Trophoblast cell (in vitro differentiated cells and primary cell): Measurements from ENCODE around the gene NFKBIE.

Source experiments
- DNase-seq, 2 donors: peaks; one replicate each; pipeline ENCODE4 v3.0.0-alpha.2; 2016
- H2AFZ ChIP-seq: 2 replicates; pipeline ENCODE4 v1.6.1; 2013; ENCODE audit warnings: low read length, moderate library complexity, mild to moderate bottlenecking; ENCODE audit not compliant: insufficient read depth, poor library complexity
- H2AK5ac ChIP-seq: 2 replicates; pipeline ENCODE4 v1.6.1; 2013; ENCODE audit warnings: mild to moderate bottlenecking, low read length
- H2BK120ac ChIP-seq: 2 replicates; pipeline ENCODE4 v1.6.1; 2013; ENCODE audit warnings: low read length, mild to moderate bottlenecking, moderate library complexity; ENCODE audit not compliant: insufficient read depth, poor library complexity
- H2BK12ac ChIP-seq: 2 replicates; pipeline ENCODE4 v1.6.1; 2013; ENCODE audit warnings: mild to moderate bottlenecking, low read length, moderate library complexity
- H2BK5ac ChIP-seq: 2 replicates; pipeline ENCODE4 v1.6.1; 2013; ENCODE audit warnings: low read length, low read depth, moderate library complexity, mild to moderate bottlenecking; ENCODE audit not compliant: poor library complexity
- H3K14ac ChIP-seq: 2 replicates; pipeline ENCODE4 v1.6.1; 2013; ENCODE audit warnings: mild to moderate bottlenecking, low read length
- H3K18ac ChIP-seq: 2 replicates; pipeline ENCODE4 v1.6.1; 2013; ENCODE audit warnings: mild to moderate bottlenecking, low read length
- H3K23ac ChIP-seq: 2 replicates; pipeline ENCODE4 v1.6.1; 2013; ENCODE audit warnings: low read length
- H3K27ac ChIP-seq: 2 replicates; pipeline ENCODE4 v1.5.1; 2013; ENCODE audit warnings: low read depth, mild to moderate bottlenecking, inconsistent platforms, low read length, moderate library complexity
- H3K27me3 ChIP-seq: 2 replicates; pipeline ENCODE4 v1.6.1; 2013; ENCODE audit warnings: inconsistent platforms, mild to moderate bottlenecking, low read length, moderate library complexity; ENCODE audit not compliant: insufficient read depth
- H3K36me3 ChIP-seq, 2 experiments: 1 replicate in 1 of 2; 2 replicates in 1 of 2; pipeline ENCODE4 v1.6.1; 2013; ENCODE audit warnings: low read length in 2 of 2, mild to moderate bottlenecking in 2 of 2, moderate library complexity in 1 of 2; ENCODE audit not compliant: insufficient read depth in 2 of 2, control insufficient read depth in 1 of 2
- H3K4ac ChIP-seq: 2 replicates; pipeline ENCODE4 v1.6.1; 2013; ENCODE audit warnings: low read depth, mild to moderate bottlenecking, low read length, moderate library complexity
- H3K4me1 ChIP-seq, 2 experiments: 1 replicate in 1 of 2; 2 replicates in 1 of 2; pipeline ENCODE4 v1.6.1; 2013; ENCODE audit warnings: low read length in 2 of 2, mild to moderate bottlenecking in 2 of 2, moderate library complexity in 1 of 2; ENCODE audit not compliant: insufficient read depth in 2 of 2, control insufficient read depth in 1 of 2
- H3K4me2 ChIP-seq: 2 replicates; pipeline ENCODE4 v1.6.1; 2013; ENCODE audit warnings: inconsistent platforms, mild to moderate bottlenecking, low read length, moderate library complexity
- H3K4me3 ChIP-seq: 2 replicates; pipeline ENCODE4 v1.5.1; 2013; ENCODE audit warnings: mild to moderate bottlenecking, low read depth, low read length, inconsistent platforms
- H3K79me1 ChIP-seq: one replicate; pipeline ENCODE4 v1.6.1; 2013; ENCODE audit warnings: low read length
- H3K79me2 ChIP-seq: 2 replicates; pipeline ENCODE4 v1.6.1; 2013; ENCODE audit warnings: low read length, mild to moderate bottlenecking; ENCODE audit not compliant: control insufficient read depth, insufficient read depth, poor library complexity
- H3K9ac ChIP-seq: 2 replicates; pipeline ENCODE4 v1.6.1; 2013; ENCODE audit warnings: mild to moderate bottlenecking, low read length
- H3K9me3 ChIP-seq: 2 replicates; pipeline ENCODE4 v1.6.1; 2013; ENCODE audit warnings: low read depth, mild to moderate bottlenecking, control low read depth, inconsistent platforms, low read length; ENCODE audit not compliant: insufficient read depth
- H4K12ac ChIP-seq: 2 replicates; pipeline ENCODE4 v1.6.1; 2013; ENCODE audit warnings: low read depth, mild to moderate bottlenecking, low read length, moderate library complexity
- H4K8ac ChIP-seq: 2 replicates; pipeline ENCODE4 v1.6.1; 2013; ENCODE audit warnings: low read depth, mild to moderate bottlenecking, low read length, moderate library complexity
- H4K91ac ChIP-seq: one replicate; pipeline ENCODE4 v1.6.1; 2013; ENCODE audit warnings: low read depth, mild to moderate bottlenecking, low read length, moderate library complexity
- WGBS: extraction: QIAGEN DNeasy Blood & Tissue Kit; methylation state at CpG from one replicate; pipeline ENCODE4 v1.1.7; 2013; ENCODE audit warnings: missing lambda C conversion rate; ENCODE audit not compliant: insufficient read length, insufficient coverage; ENCODE audit errors: extremely low coverage; 5-methylcytosine and 5-hydroxymethylcytosine counted together

The NFKBIE gene

DNA sequence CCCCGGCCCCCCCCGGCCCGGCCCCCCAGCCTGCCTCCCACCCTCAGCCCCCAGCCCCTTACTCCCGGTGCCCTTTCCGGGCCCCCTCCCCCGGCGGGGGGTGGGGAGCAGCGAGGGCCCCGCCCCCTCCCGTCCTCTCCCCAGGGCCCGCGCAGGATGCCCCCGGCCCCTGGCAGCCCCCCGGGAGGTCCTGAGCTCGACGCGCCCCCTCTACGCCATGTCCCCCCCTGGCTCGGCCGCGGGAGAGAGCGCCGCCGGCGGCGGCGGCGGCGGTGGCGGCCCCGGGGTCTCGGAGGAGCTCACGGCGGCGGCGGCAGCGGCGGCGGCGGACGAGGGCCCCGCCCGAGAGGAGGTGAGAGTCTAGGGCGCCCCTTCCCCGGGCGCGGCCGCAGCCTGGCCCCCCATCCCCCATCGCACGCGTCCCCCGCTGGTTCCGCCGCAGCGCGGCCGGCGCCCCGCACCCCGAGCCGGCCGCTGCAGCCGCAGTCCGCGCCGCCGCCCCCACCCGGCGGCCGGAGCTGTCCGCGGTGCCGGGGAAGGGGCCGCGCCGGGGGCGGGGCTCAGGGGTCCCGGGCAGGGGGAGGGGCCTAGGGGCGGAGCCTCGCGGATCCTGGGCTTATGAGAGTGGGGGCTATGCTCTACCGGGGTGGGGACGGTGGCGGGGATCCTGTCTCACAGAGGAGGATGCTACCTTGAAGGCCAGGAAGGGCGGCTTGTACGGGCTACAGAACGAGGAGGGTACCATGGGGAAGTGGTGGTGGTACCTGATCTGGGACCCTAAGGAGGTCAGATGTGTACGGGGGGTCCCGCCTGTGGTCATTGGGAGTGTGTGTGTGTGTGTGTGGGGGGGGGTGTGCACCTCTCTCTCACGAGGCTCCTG lies 5.4 kb upstream of the NFKBIE start:
- no peaks in the 10 kb centered on the region for H3K79me2 ChIP-seq
- no peak for DNase-seq
- no peaks in the 10 kb centered on the region for H3K79me1 ChIP-seq
- no peak overlapping the region for H3K27ac ChIP-seq
- H3K4me3 ChIP-seq, result peak overlapping the region; percentile 58
- H3K9ac ChIP-seq, result no peak overlapping the region
- no peaks in the 10 kb centered on the region for H3K9me3 ChIP-seq
- H3K18ac ChIP-seq, result no peak overlapping the region
- H3K4ac ChIP-seq, result no peak overlapping the region
- no peak overlapping the region for H4K12ac ChIP-seq
- H3K36me3 ChIP-seq, result no peaks in the 10 kb centered on the region
- no peaks in the 10 kb centered on the region for H3K4me1 ChIP-seq
- H2BK12ac ChIP-seq, result no peak overlapping the region
- H4K8ac ChIP-seq, result no peak overlapping the region
- H3K27me3 ChIP-seq, result peaks cover 29% of the 10 kb centered on the region
- no peak overlapping the region for H2BK120ac ChIP-seq
- H4K91ac ChIP-seq, result no peak overlapping the region
- H3K14ac ChIP-seq, result no peak overlapping the region
- no peak overlapping the region for H2BK5ac ChIP-seq
- WGBS, result no CpG with 5 or more reads among the region's 90 CpGs
- H3K4me2 ChIP-seq, result peak overlapping the region; percentile 76
- no peak overlapping the region for H2AFZ ChIP-seq
- H2AK5ac ChIP-seq, result no peak overlapping the region
- no peak overlapping the region for H3K23ac ChIP-seq

DNA sequence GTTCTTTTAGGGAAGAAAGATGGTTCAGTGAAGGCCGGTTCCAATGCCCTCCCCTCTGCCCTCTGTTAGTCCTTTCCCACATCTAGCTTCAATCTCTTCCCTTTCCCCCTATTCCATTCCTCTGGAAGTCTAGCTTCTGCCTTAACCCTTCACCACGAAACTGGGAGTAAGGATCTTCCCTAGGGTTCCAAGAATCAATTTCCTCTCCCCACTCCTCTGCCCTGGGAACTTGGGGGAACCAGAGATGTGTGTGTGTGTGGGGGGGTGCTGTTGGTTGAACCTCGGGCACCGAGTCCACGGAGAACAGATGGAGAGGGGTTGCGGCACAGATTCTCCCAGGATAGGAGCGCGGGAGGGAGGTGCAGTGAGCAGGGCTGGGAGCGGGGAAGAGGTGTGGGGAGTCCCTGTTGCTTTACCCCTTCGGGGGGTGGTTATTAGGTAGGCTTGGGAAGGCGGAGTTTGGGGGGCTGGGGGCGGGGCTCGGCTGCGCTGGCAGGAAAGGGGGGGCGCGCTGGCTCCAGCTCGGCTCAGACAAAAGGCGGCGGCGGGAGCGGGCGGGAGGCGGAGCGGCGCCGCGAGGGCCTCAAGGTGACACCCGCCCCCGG lies 4.7 kb upstream of the NFKBIE start, which contains the start of gene TMEM151B:
TMEM151B (plus strand) TSS at position 530 of the 605 bp plus-strand sequence. CDS start 293 bp downstream, outside the sequence.
- Histone ChIP-seq H3K23ac (no peak within 1 kb of the TSS), H3K27ac (no peak within 1 kb of the TSS), H2AFZ (no peak within 1 kb of the TSS), H3K4me2 (peak within 1 kb of the TSS; percentile 76), H3K9me3 (no peaks in the 10 kb centered on the region), H2AK5ac (no peak within 1 kb of the TSS), H2BK5ac (no peak within 1 kb of the TSS), H4K12ac (no peak within 1 kb of the TSS), H4K8ac (no peak within 1 kb of the TSS), H2BK12ac (no peak within 1 kb of the TSS), H3K79me2 (peaks cover 1% of the 10 kb centered on the region), H3K4ac (no peak within 1 kb of the TSS), H3K79me1 (peaks cover 3% of the 10 kb centered on the region), H2BK120ac (no peak within 1 kb of the TSS), H3K14ac (no peak within 1 kb of the TSS), H3K27me3 (peaks cover 29% of the 10 kb centered on the region), H3K9ac (no peak within 1 kb of the TSS), H3K4me3 (peak within 1 kb of the TSS; percentile 58), H3K4me1 (no peaks in the 10 kb centered on the region), H3K36me3 (no peaks in the 10 kb centered on the region), H3K18ac (no peak within 1 kb of the TSS), H4K91ac (no peak within 1 kb of the TSS)
- DNase-seq, result no peak
- no CpG with 5 or more reads among the region's 29 CpGs for WGBS

DNA sequence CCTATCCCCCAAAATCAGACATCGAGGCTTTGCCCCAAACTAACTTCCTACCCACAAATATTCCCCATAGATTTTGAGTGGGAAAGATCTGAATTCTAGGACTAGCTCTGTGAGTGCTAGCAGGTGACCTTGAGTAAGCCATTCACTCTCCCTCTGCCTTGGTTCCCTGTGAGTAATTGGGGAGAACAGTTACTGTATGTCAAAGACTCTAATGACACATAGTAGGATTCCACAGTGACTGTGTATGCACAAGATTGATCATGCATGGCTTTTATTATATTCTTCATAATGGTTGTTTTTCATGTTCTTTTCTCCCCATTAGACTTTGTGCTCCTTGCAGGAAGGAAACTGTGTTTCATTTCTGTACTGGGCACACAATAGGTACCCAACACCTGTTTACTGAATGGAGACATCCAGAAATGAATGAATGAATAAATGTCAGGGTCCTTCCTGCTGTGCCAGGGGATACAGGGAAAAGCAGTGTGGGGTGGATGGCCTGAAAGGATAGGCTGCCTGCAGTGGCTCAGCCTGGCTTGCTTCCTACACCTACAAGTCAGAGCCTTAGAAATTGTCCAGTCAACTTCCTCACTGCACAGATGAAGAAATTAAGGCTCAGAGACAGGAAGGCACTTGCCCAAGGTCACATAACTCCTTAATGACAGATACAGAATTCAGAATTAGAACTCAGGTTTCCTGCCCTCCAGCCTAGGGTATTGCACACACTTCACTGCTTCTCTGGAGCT lies 4.0 kb upstream of the NFKBIE start:
- no peak overlapping the region for H4K8ac ChIP-seq
- no peaks in the 10 kb centered on the region for H3K9me3 ChIP-seq
- H3K9ac ChIP-seq, result no peak overlapping the region
- H3K14ac ChIP-seq, result no peak overlapping the region
- no peak overlapping the region for H2BK12ac ChIP-seq
- no CpG with 5 or more reads among the region's 1 CpG for WGBS
- H3K18ac ChIP-seq, result no peak overlapping the region
- H3K4ac ChIP-seq, result no peak overlapping the region
- DNase-seq, result no peak
- H3K79me1 ChIP-seq, result peaks cover 4% of the 10 kb centered on the region
- H3K79me2 ChIP-seq, result peaks cover 3% of the 10 kb centered on the region
- no peak overlapping the region for H3K4me2 ChIP-seq
- H3K36me3 ChIP-seq, result no peaks in the 10 kb centered on the region
- no peak overlapping the region for H3K4me3 ChIP-seq
- no peak overlapping the region for H3K27ac ChIP-seq
- no peak overlapping the region for H2BK120ac ChIP-seq
- peaks cover 29% of the 10 kb centered on the region for H3K27me3 ChIP-seq
- no peak overlapping the region for H2AFZ ChIP-seq
- H2BK5ac ChIP-seq, result no peak overlapping the region
- H4K12ac ChIP-seq, result no peak overlapping the region
- no peak overlapping the region for H4K91ac ChIP-seq
- no peak overlapping the region for H2AK5ac ChIP-seq
- H3K4me1 ChIP-seq, result peaks cover 5 to 6% of the 10 kb centered on the region in 2 experiments
- H3K23ac ChIP-seq, result no peak overlapping the region

DNA sequence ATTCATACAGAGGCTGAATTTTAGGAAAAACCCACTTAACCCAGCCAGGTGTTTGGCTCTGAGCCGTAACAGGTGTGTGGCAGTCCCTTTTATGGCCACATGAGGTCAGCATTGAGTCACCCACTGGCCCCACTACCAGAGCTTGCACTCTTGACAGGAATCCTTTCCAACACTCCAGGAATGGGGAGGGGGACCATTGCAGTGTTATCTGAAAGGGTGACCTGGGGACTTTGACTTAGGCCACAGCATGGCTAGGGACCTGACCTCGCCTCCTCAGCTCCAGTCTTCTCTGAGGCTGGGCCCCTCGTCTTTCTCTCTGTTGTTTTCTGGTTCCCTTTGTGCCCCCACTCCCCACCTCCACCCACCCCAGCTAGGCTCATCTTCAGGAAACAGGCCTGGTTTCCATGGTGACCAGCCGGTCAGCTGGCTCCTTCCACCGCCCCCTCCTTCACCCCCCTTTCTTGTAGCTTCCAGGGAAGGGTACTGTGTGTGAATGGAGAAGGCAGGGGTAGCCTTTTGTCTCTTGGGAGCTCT lies 2.8 kb upstream of the NFKBIE start:
- no peak overlapping the region for H2AFZ ChIP-seq
- H4K91ac ChIP-seq, result no peak overlapping the region
- H3K79me1 ChIP-seq, result peaks cover 8% of the 10 kb centered on the region
- H3K9ac ChIP-seq, result no peak overlapping the region
- no peaks in the 10 kb centered on the region for H3K9me3 ChIP-seq
- peaks cover 17% of the 10 kb centered on the region in 2 experiments for H3K4me1 ChIP-seq
- H4K12ac ChIP-seq, result no peak overlapping the region
- no CpG with 5 or more reads among the region's 5 CpGs for WGBS
- peak; percentile 51 to 80 for DNase-seq
- no peaks in the 10 kb centered on the region for H3K36me3 ChIP-seq
- H2BK120ac ChIP-seq, result no peak overlapping the region
- H3K27ac ChIP-seq, result no peak overlapping the region
- no peak overlapping the region for H4K8ac ChIP-seq
- peaks cover 29% of the 10 kb centered on the region for H3K27me3 ChIP-seq
- no peak overlapping the region for H3K14ac ChIP-seq
- H3K79me2 ChIP-seq, result peaks cover 3% of the 10 kb centered on the region
- no peak overlapping the region for H3K4me2 ChIP-seq
- H3K18ac ChIP-seq, result no peak overlapping the region
- H3K4ac ChIP-seq, result no peak overlapping the region
- no peak overlapping the region for H3K23ac ChIP-seq
- H3K4me3 ChIP-seq, result no peak overlapping the region
- no peak overlapping the region for H2BK12ac ChIP-seq
- H2BK5ac ChIP-seq, result no peak overlapping the region
- no peak overlapping the region for H2AK5ac ChIP-seq
